Mesodermal cell (in vitro differentiated cells): ENCODE data around the gene CRELD2.

Source experiments
- H3K27ac ChIP-seq: 2 replicates; pipeline ENCODE4 v1.7.0; 2013; ENCODE audit warnings: mild to moderate bottlenecking, low read depth, low read length, moderate library complexity; ENCODE audit not compliant: severe bottlenecking
- H3K36me3 ChIP-seq: 2 replicates; pipeline ENCODE4 v1.7.1; 2013; ENCODE audit warnings: mild to moderate bottlenecking, low read length, moderate library complexity; ENCODE audit not compliant: control insufficient read depth, insufficient read depth
- H3K4me1 ChIP-seq: one replicate; pipeline ENCODE4 v1.7.1; 2013; ENCODE audit warnings: mild to moderate bottlenecking, low read length; ENCODE audit not compliant: insufficient read depth, control insufficient read depth, poor library complexity, severe bottlenecking
- H3K4me3 ChIP-seq: 2 replicates; pipeline ENCODE4 v1.7.0; 2013; ENCODE audit warnings: low read length, control low read depth, mild to moderate bottlenecking; ENCODE audit not compliant: insufficient read depth, poor library complexity, severe bottlenecking; ENCODE audit errors: extremely low read depth
- H3K9me3 ChIP-seq: 2 replicates; pipeline ENCODE4 v1.7.1; 2013; ENCODE audit warnings: mild to moderate bottlenecking, low read length, moderate library complexity; ENCODE audit not compliant: control insufficient read depth
- WGBS, 2 experiments: methylation state at CpG; one replicate each; pipeline ENCODE4 v1.1.5; 2013; ENCODE audit warnings: missing lambda C conversion rate in 2 of 2; ENCODE audit not compliant: insufficient coverage in 2 of 2; 5-methylcytosine and 5-hydroxymethylcytosine counted together

CRELD2 gene

GRCh38 chr22:49913026-49913425, 5.4 kb upstream of the CRELD2 start:
- Histone ChIP-seq H3K9me3 (no peaks in the 10 kb centered on the region), H3K36me3 (peaks cover 17% of the 10 kb centered on the region), H3K27ac (no peak overlapping the region), H3K4me1 (no peaks in the 10 kb centered on the region), H3K4me3 (no peak overlapping the region)
- WGBS, 2 experiments = 91 to 92% methylated on average over 14 of the region's 14 CpGs

GRCh38 chr22:49913446-49913845, 5.0 kb upstream of the CRELD2 start:
- H3K36me3 ChIP-seq = peaks cover 17% of the 10 kb centered on the region
- H3K4me3 ChIP-seq = no peak overlapping the region
- no peaks in the 10 kb centered on the region for H3K4me1 ChIP-seq
- H3K27ac ChIP-seq = no peak overlapping the region
- 97 to 98% methylated on average over 13 of the region's 14 CpGs for WGBS, 2 experiments
- H3K9me3 ChIP-seq = no peaks in the 10 kb centered on the region

GRCh38 chr22:49914256-49914655, 4.2 kb upstream of the CRELD2 start:
- no peak overlapping the region for H3K27ac ChIP-seq
- H3K9me3 ChIP-seq = no peaks in the 10 kb centered on the region
- no peaks in the 10 kb centered on the region for H3K4me1 ChIP-seq
- WGBS, 2 experiments = 83 to 93% methylated on average over 4 to 10 of the region's 12 CpGs
- H3K4me3 ChIP-seq = no peak overlapping the region
- peaks cover 13% of the 10 kb centered on the region for H3K36me3 ChIP-seq

- H3K4me3 ChIP-seq = no peak overlapping the region
- H3K36me3 ChIP-seq = peaks cover 20% of the 10 kb centered on the region
- 75 to 92% methylated on average over 9 to 11 of the region's 12 CpGs for WGBS, 2 experiments
- no peak overlapping the region for H3K27ac ChIP-seq
- no peaks in the 10 kb centered on the region for H3K4me1 ChIP-seq
- H3K9me3 ChIP-seq = no peaks in the 10 kb centered on the region
These were observed 2.8 kb upstream of the CRELD2 start for GRCh38 chr22:49915610-49916009.

- H3K4me1 ChIP-seq = no peaks in the 10 kb centered on the region
- H3K27ac ChIP-seq = no peak overlapping the region
- 92 to 96% methylated on average over 11 of the region's 11 CpGs for WGBS, 2 experiments
- peaks cover 22% of the 10 kb centered on the region for H3K36me3 ChIP-seq
- H3K9me3 ChIP-seq = no peaks in the 10 kb centered on the region
- H3K4me3 ChIP-seq = no peak overlapping the region
These were observed 1.6 kb upstream of the CRELD2 start for GRCh38 chr22:49916831-49917230.

GRCh38 chr22:49918911-49919881, 762 bp downstream of the CRELD2 start:
- 43 to 63% methylated on average over 25 to 41 of the region's 47 CpGs for WGBS, 2 experiments
- no peak overlapping the region for H3K27ac ChIP-seq
- H3K4me3 ChIP-seq = peak overlapping the region; percentile 82
- H3K36me3 ChIP-seq = peaks cover 13% of the 10 kb centered on the region
- no peaks in the 10 kb centered on the region for H3K9me3 ChIP-seq
- H3K4me1 ChIP-seq = no peaks in the 10 kb centered on the region

GRCh38 chr22:49920859-49921258, 2.4 kb downstream of the CRELD2 start:
- WGBS, 2 experiments = 90 to 91% methylated on average over 16 to 17 of the region's 18 CpGs
- peaks cover 20% of the 10 kb centered on the region for H3K36me3 ChIP-seq
- no peaks in the 10 kb centered on the region for H3K9me3 ChIP-seq
- no peak overlapping the region for H3K27ac ChIP-seq
- no peaks in the 10 kb centered on the region for H3K4me1 ChIP-seq
- no peak overlapping the region for H3K4me3 ChIP-seq

- H3K4me3 ChIP-seq = no peak overlapping the region
- WGBS, 2 experiments = 93% methylated on average over 32 of the region's 35 CpGs
These were observed 3.3 kb downstream of the CRELD2 start for GRCh38 chr22:49921508-49922278.

GRCh38 chr22:49922484-49922883, 4.0 kb downstream of the CRELD2 start:
- Histone ChIP-seq H3K9me3 (no peaks in the 10 kb centered on the region), H3K4me3 (no peak overlapping the region), H3K27ac (no peak overlapping the region), H3K36me3 (peaks cover 20% of the 10 kb centered on the region), H3K4me1 (no peaks in the 10 kb centered on the region)
- 87 to 94% methylated on average over 3 to 7 of the region's 22 CpGs for WGBS, 2 experiments

More at GRCh38 chr22:49921508-49922278, 3.3 kb downstream of the CRELD2 start:
- Histone ChIP-seq H3K27ac (no peak overlapping the region), H3K36me3 (peaks cover 20% of the 10 kb centered on the region), H3K4me1 (no peaks in the 10 kb centered on the region), H3K9me3 (no peaks in the 10 kb centered on the region)

- no peaks in the 10 kb centered on the region for H3K9me3 ChIP-seq
- no peak overlapping the region for H3K4me3 ChIP-seq
- no peaks in the 10 kb centered on the region for H3K4me1 ChIP-seq
- peaks cover 20% of the 10 kb centered on the region for H3K36me3 ChIP-seq
- no peak overlapping the region for H3K27ac ChIP-seq
- 94 to 97% methylated on average over 20 to 25 of the region's 25 CpGs for WGBS, 2 experiments
These were observed 4.5 kb downstream of the CRELD2 start for GRCh38 chr22:49922926-49923325.
